CD4-positive, alpha-beta T cell (primary cell): ENCODE results near the gene CTXN1. TPM values are rescaled to one million over a fixed set of nuclear protein-coding genes. Genes with fewer than 3 reads are reported as not detected.

Experiments
- ATAC-seq: fragments of 200-7000 bp; cut with Tn5 transposase; one replicate; pipeline ENCODE4 v1.10.0; 2022; ENCODE audit warnings: mild to moderate bottlenecking; ENCODE audit not compliant: poor library complexity
- CTCF ChIA-PET: fragments of 350-600 bp; sonication (Branson Sonifier 250); formaldehyde crosslinking; loops from one replicate; lab custom pipeline; 2021; ENCODE audit warnings: antibody characterized with exemption, inconsistent platforms; lab: Charles Lee
- POLR2A ChIA-PET: fragments of 350-600 bp; sonication (Branson Sonifier 250); formaldehyde crosslinking; loops from one replicate; lab custom pipeline; 2021; ENCODE audit warnings: antibody characterized with exemption, inconsistent platforms; lab: Charles Lee
- DNase-seq, 14 experiments: peaks; one replicate each; pipeline ENCODE4 v3.0.0-alpha.2; 2013 to 2020; ENCODE audit warnings: mixed read lengths in 2 of 14
- H3K27ac ChIP-seq, 2 donors: one replicate each; pipeline versions ENCODE4 v1.5.1 to v1.7.0; 2013; ENCODE audit warnings: low read length in 2 of 2, low read depth in 1 of 2, mild to moderate bottlenecking in 1 of 2
- H3K27me3 ChIP-seq, 2 experiments: 1 replicate in 1 of 2; 2 replicates in 1 of 2; pipeline versions ENCODE4 v1.6.1 to v1.7.0; 2013; ENCODE audit warnings: low read length in 2 of 2, control low read depth in 1 of 2, mild to moderate bottlenecking in 1 of 2, moderate library complexity in 1 of 2; ENCODE audit not compliant: insufficient read depth in 2 of 2, control insufficient read depth in 1 of 2
- H3K36me3 ChIP-seq: one replicate; pipeline ENCODE4 v1.6.1; 2013; ENCODE audit warnings: low read length, control low read depth; ENCODE audit not compliant: insufficient read depth
- H3K4me1 ChIP-seq: one replicate; pipeline ENCODE4 v1.6.1; 2013; ENCODE audit warnings: low read length, control low read depth; ENCODE audit not compliant: insufficient read depth
- H3K4me3 ChIP-seq: one replicate; pipeline ENCODE4 v1.5.1; 2013; ENCODE audit warnings: mild to moderate bottlenecking, low read length, moderate library complexity
- H3K9me3 ChIP-seq, 2 experiments: 1 replicate in 1 of 2; 2 replicates in 1 of 2; pipeline versions ENCODE4 v1.6.1 to v1.7.0; 2013; ENCODE audit warnings: low read length in 2 of 2, mild to moderate bottlenecking in 2 of 2, control low read depth in 1 of 2, moderate library complexity in 1 of 2; ENCODE audit not compliant: control insufficient read depth in 1 of 2, insufficient read depth in 1 of 2
- H3K27ac Mint-ChIP-seq: one replicate; pipeline ENCODE4 v1.8.0; 2020; ENCODE audit warnings: mixed read lengths
- H3K27me3 Mint-ChIP-seq: one replicate; pipeline ENCODE4 v1.8.0; 2021; ENCODE audit warnings: mixed read lengths
- H3K36me3 Mint-ChIP-seq: one replicate; pipeline ENCODE4 v1.8.0; 2021; ENCODE audit warnings: low read depth, mixed read lengths
- H3K4me1 Mint-ChIP-seq: one replicate; pipeline ENCODE4 v1.8.0; 2021; ENCODE audit warnings: low read depth, mixed read lengths
- H3K4me3 Mint-ChIP-seq: one replicate; pipeline ENCODE4 v1.8.0; 2020; ENCODE audit warnings: mild to moderate bottlenecking, mixed read lengths
- H3K9me3 Mint-ChIP-seq: one replicate; pipeline ENCODE4 v1.8.0; 2020; ENCODE audit warnings: mixed read lengths
- intact Hi-C, 2 experiments: fragments of 100-400 bp; cut with DNase I in 1 of 2; cut with micrococcal nuclease in 1 of 2; formaldehyde crosslinking; loops; one replicate each; pipeline versions ENCODE4 v1.15.1 to v1.9.0; 2023 to 2025; cut with DNase I, micrococcal nuclease
- total RNA-seq, 174 experiments: library from RNA in 2 of 174; stranded (reverse) in 2 of 174; gene quantifications; one replicate each; pipeline ENCODE4 v1.2.3 and lab custom pipeline; 2021 to 2026
- TF ChIP-seq, protein P1 (sequence below): fragments of 200-600 bp; IDR thresholded peaks from one replicate; pipeline ENCODE4 v1.8.0; 2022; ENCODE audit warnings: antibody characterized with exemption, mild to moderate bottlenecking

Gene CTXN1
- total RNA-seq, 2 experiments from 2014 or later = not detected

DNA sequence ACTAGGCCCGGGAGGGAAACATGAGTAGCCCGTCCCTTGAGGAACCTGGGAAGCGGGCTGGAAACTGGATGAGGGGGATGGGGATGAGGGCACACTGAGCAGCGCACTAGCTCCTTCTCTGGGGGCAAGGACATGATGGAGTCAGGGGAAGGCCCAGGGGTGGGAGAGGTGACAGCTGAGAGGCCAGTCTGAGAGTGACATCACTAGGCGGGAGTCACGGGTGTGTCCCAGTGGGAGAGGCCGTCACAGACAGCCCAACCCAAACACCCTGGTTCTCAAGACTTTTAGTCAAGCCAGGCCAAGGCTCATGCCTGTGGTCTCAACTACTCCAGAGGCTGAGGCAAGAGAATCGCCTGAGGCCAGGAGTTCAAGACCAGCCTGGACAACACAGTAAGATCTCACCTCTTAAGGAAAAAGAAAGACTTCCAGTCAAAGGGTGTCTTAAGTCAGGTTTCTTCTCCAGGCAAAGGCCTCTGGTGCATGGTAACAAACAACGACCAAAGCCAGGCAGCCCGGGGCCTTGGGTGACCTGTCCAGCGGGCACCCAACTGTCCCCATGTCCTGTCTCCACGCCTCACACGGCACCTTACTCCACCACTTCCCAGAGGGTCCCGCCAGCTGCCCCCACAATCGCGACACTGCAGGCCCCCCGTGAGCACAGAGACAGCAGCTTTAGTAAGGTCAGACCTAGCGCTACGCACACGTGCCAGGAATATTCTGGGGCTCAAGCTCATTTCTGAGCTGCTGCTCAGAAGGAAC, 43.0 kb upstream of the CTXN1 start:
- CTCF ChIA-PET = no interaction called here
- no peaks in the 10 kb centered on the region for H3K9me3 ChIP-seq
- intact Hi-C loops = loop anchor here in 1 of 2 experiments (10.0 kb wide), 1 partner anchor 176 kb away; the partner anchor contains the start of gene FBN3
- H3K27ac ChIP-seq = no peak overlapping the region
- H3K27ac Mint-ChIP-seq = no peak overlapping the region
- peaks cover 73% of the 10 kb centered on the region for H3K36me3 ChIP-seq
- POLR2A ChIA-PET = no interaction called here
- no peaks in the 10 kb centered on the region for H3K9me3 Mint-ChIP-seq
- H3K4me1 Mint-ChIP-seq = no peaks in the 10 kb centered on the region
- ATAC-seq (no peak), DNase-seq (no peak)
- H3K4me1 ChIP-seq = no peaks in the 10 kb centered on the region
- H3K36me3 Mint-ChIP-seq = peaks cover 57% of the 10 kb centered on the region
- H3K27me3 ChIP-seq = no peaks in the 10 kb centered on the region
- H3K4me3 ChIP-seq = no peak overlapping the region
- H3K27me3 Mint-ChIP-seq = no peaks in the 10 kb centered on the region
- TF ChIP-seq, protein P1, sequence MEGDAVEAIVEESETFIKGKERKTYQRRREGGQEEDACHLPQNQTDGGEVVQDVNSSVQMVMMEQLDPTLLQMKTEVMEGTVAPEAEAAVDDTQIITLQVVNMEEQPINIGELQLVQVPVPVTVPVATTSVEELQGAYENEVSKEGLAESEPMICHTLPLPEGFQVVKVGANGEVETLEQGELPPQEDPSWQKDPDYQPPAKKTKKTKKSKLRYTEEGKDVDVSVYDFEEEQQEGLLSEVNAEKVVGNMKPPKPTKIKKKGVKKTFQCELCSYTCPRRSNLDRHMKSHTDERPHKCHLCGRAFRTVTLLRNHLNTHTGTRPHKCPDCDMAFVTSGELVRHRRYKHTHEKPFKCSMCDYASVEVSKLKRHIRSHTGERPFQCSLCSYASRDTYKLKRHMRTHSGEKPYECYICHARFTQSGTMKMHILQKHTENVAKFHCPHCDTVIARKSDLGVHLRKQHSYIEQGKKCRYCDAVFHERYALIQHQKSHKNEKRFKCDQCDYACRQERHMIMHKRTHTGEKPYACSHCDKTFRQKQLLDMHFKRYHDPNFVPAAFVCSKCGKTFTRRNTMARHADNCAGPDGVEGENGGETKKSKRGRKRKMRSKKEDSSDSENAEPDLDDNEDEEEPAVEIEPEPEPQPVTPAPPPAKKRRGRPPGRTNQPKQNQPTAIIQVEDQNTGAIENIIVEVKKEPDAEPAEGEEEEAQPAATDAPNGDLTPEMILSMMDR = no peak
- no peak overlapping the region for H3K4me3 Mint-ChIP-seq

DNA sequence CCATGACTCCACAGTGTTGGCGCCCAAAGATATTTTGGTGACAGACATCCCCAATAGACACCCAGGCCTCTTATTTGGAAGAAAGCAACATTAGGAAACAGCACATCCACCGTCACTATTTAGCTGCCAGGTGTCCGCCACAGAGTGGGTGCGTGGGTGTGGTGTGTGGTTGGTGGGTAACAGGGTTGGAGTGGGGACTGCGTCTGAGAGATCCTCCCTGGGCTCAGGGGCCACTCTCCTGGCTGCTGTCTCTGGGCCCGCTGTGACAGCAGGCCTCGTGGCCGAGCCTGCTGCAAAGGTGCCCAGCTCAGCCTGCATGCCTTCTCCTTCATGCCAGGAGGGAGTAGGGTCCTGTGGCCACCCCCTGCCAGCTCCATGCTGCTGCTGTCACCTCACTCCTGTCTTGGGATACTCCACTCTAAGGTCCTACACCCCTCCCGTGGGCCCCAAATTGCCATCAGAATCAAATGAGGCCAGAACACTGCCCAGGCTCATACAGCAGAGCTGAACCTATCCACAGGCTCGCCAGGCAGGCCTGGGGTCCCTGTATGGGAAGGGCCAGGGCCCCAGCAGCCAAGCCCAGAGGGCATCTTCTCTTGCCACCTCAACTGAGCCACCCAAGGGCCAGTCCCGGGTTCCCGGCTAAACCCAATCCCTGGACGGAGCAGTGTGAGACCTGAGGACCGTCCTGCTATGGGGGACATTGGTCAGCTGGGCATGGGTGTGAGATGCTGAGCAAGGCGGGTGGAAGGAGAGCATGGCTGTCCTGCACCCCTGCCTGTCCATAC, 42.3 kb upstream of the CTXN1 start:
- Histone ChIP-seq H3K27ac (no peak overlapping the region), H3K9me3 (no peaks in the 10 kb centered on the region), H3K4me1 (no peaks in the 10 kb centered on the region), H3K4me3 (no peak overlapping the region), H3K36me3 (peaks cover 73% of the 10 kb centered on the region), H3K27me3 (no peaks in the 10 kb centered on the region)
- Mint-ChIP-seq H3K9me3 (no peaks in the 10 kb centered on the region), H3K27me3 (no peaks in the 10 kb centered on the region), H3K4me3 (no peak overlapping the region), H3K4me1 (no peaks in the 10 kb centered on the region), H3K27ac (no peak overlapping the region), H3K36me3 (peaks cover 52% of the 10 kb centered on the region)
- intact Hi-C loops = loop anchor here in 1 of 2 experiments (10.0 kb wide), 1 partner anchor 177 kb away; the partner anchor contains the start of gene FBN3
- ATAC-seq (no peak), DNase-seq (no peak)
- ChIA-PET POLR2A (no interaction called here), CTCF (no interaction called here)
- TF ChIP-seq, protein P1 = no peak

DNA sequence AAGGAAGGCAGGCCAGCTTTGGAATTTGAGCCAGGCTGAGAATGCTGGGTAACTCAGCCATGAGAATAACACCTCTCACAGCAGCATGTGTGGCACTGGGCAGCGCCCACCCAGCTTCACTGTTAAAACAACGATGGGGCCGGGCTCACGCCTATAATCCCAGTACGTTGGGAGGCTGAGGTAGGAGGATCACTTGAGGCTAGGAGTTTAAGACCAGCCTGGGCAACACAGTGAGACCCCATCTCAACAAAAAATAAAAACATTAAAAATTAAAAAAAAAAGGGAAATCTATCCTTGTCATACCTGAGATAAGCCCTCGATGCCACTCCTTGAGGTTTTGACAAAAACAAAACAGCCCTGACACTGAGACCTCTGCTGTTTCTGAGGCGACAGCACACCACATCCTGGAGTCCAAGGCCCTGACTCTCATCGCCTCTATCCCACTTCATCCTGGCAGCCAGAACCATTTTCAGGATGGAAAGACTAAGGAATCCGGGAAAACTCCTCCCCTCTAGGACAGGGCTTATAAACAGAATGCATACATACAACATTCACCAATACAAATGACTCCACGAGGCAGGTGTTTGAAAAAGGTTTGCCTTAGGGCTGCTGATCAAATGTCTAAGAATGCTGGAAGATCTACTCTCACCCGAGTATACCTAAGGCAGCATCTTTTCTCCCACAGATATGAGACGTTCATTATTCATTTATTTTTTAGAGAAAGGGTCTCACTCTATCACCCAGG, 40.2 kb upstream of the CTXN1 start:
- DNase-seq = no peak
- H3K27ac ChIP-seq = no peak overlapping the region
- no peaks in the 10 kb centered on the region for H3K4me1 ChIP-seq
- ChIA-PET CTCF (no interaction called here), POLR2A (no interaction called here)
- no peak overlapping the region for H3K27ac Mint-ChIP-seq
- H3K4me3 ChIP-seq = no peak overlapping the region
- no peaks in the 10 kb centered on the region for H3K4me1 Mint-ChIP-seq
- TF ChIP-seq, protein P1 = no peak
- no peaks in the 10 kb centered on the region for H3K27me3 ChIP-seq
- no peaks in the 10 kb centered on the region for H3K9me3 ChIP-seq
- intact Hi-C loops = loop anchor here in 1 of 2 experiments (10.0 kb wide), 1 partner anchor 179 kb away; the partner anchor contains the start of gene FBN3
- ATAC-seq = no peak
- peaks cover 65% of the 10 kb centered on the region for H3K36me3 Mint-ChIP-seq
- H3K4me3 Mint-ChIP-seq = no peak overlapping the region
- no peaks in the 10 kb centered on the region for H3K27me3 Mint-ChIP-seq
- peaks cover 73% of the 10 kb centered on the region for H3K36me3 ChIP-seq
- no peaks in the 10 kb centered on the region for H3K9me3 Mint-ChIP-seq
